HT-29 (cell line): ENCODE measurements around the gene MTHFD1L. TPM values are rescaled to one million over a fixed set of nuclear protein-coding genes. Genes with fewer than 3 reads are reported as not detected.
A peak's percentile ranks its signal among the peaks of the same experiment; 100 is the strongest.
"Not testable (repeated sequence)": the region's sequence is repeated elsewhere in the genome, so short reads cannot be mapped to it uniquely, and the experiment has no call there.

Source experiments
- DNase-seq: peaks from one replicate; pipeline ENCODE4 v3.0.0-alpha.2; 2015; ENCODE audit warnings: low spot score
- total RNA-seq: library from RNA; depleted of rRNA; stranded (reverse); fragments of >200 nt; shearing (Covaris generic); gene quantifications from 2 replicates; pipeline ENCODE4 v1.2.3, GENCODE V29; 2014

The MTHFD1L gene
- total RNA-seq, 1 experiment from 2014 or later: 14.7 TPM

DNA sequence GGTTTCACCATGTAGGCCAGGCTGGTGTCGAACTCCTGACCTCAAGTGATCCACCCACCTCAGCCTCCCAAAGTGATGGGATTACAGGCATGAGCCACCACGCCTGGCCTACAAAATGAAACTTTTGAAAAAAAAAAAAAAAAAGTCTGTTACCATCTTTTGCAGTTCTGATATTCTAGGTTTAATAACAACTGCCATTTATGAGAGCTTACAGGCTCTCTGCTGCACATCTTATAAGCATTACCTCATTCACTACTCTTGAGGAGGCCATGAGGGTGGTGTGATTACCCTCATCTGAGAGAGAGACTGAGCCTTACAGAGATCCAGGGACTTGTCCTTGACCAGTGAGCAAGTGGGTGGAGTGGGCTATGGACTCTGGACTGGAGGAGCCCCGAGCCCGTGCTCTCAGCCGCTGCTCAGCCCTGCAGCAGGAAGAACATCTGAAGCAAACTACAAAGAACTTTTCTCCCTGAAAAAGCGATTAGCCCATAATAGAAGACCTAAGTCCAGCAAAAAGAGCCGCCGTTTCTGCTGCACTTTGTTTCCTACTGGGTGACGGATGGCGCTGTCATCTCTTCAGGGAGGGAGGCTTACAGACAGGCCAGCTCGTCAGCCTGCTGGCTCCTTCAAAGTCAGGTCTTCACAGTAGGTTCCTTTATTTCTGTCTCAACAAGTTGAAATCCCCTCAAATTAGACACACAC is 254.5 kb downstream of the MTHFD1L start:
- DNase-seq: peak; percentile 23

DNA sequence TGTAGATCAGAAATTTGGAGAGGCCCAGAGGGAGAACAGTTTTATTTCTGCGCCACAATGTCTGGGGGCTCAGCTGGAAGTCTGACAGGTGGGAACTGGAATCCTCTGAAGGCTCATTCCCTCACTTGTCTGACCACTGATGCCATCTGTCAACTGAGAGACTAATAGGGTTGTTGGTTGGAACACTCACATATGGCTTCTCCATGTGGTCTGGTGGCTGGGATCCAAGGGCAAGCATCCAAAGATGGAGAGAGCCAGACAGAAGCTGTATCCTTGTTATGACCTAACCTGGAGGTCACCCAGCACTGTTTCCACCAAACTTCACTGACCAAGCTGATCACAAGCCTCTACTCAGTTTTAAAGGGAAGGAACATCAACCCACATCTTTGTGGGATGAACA is 256.4 kb downstream of the MTHFD1L start:
- DNase-seq: no peak

- DNase-seq: not testable (repeated sequence)
Observed at GRCh38 chr6:151123641-151124040, 258.1 kb downstream of the MTHFD1L start.

- DNase-seq: peak; percentile 54
Observed at GRCh38 chr6:151125242-151125641, 259.7 kb downstream of the MTHFD1L start.

- peak; percentile 58 for DNase-seq
Observed at GRCh38 chr6:151125651-151126416, 260.3 kb downstream of the MTHFD1L start.

DNA sequence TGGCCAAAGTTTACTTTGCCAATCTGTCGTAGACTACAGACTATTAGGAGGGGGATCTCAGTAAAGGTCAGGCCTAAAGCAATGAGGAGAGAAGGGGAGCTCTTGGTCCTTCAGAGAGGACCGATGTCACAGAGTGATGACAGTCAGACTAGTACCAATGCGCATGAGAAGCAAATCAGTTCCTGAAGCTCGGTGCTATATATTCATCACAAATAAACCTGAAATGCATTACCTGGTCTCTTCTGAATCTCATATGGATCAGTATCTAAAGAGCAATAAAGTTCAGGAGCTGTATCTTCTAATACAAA is 260.9 kb downstream of the MTHFD1L start:
- DNase-seq: not testable (repeated sequence)

- DNase-seq: not testable (repeated sequence)
Observed at GRCh38 chr6:151127133-151127798, 261.8 kb downstream of the MTHFD1L start.

DNA sequence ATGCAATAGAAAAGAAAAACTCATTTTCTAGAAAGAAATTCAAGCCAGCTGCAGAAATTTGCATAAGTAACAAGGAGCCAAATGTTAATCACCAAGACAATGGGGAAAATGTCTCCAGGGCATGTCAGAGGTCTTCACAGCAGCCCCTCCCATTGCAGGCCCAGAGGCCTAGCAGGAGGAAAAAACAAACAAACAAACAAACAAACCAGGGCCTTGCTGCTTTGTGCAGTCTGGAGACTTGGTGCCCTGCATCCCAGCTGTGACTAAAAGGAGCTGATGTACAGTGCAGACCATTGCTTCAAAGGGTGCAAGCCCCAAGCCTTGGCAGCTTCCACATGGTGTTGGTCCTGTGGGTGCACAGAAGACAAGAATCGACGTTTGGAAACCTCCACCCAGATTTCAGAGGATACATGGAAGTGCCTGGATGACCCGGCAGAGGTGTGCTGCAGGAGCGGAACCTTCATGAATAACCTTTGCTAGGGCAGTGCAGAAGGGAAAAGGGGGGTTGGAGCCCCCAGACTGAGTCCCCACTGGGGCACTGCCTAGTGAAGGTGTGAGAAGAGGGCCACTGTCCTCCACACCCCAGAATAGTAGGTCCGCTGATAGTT is 263.4 kb downstream of the MTHFD1L start:
- DNase-seq: no peak

DNA sequence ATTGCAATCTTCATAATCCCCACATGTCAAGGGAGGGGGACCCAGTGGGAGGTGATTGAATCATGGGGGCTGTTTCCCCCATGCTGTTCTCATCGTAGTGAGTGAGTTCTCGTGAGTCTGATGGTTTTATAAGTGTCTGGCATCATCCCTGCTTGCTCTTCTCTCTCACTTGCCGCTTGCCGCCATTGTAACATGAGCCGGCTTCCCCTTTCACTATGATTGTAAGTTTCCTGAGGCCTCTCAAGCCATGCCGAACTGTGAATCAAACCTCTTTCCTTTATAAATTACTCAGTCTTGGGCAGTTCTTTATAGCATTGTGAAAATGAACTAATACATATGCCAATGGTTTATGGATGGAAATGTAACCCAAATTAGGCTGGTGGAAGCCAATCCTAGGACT is 264.8 kb downstream of the MTHFD1L start:
- DNase-seq: no peak

GRCh38 chr6:151131324-151132007 is 266.0 kb downstream of the MTHFD1L start:
- DNase-seq: no peak

GRCh38 chr6:151136141-151136755 is 270.7 kb downstream of the MTHFD1L start:
- DNase-seq: peak; percentile 43

DNA sequence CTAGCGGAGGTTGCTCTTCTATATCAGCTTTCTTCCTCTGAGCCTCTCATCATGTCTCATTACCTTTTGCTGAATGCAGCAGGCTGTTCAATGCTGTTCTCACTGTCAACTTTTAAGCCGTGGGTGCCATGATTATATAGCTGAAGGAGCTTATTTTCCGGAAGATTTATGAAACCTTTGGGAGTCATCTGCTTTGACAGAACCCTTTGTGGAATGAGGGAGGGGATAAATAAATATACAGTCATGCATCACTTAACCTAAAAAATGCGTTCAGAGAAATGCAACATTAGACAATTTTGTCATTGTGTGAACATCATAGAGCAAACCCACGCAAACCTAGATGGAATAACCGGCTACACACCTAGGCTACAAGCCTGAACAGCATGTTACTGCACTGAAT is 272.0 kb downstream of the MTHFD1L start:
- DNase-seq: no peak

- no peak for DNase-seq
Observed at GRCh38 chr6:151139524-151139923, 274.0 kb downstream of the MTHFD1L start.

GRCh38 chr6:151140767-151141166 is 275.3 kb downstream of the MTHFD1L start:
- DNase-seq: no peak

- DNase-seq: no peak
Observed at GRCh38 chr6:151141685-151142084, 276.2 kb downstream of the MTHFD1L start.

- DNase-seq: no peak
Observed at GRCh38 chr6:151142676-151143075, 277.2 kb downstream of the MTHFD1L start.

- DNase-seq: no peak
Observed at GRCh38 chr6:151143337-151143736, 277.8 kb downstream of the MTHFD1L start.

GRCh38 chr6:151143806-151144205 is 278.3 kb downstream of the MTHFD1L start:
- no peak for DNase-seq

DNA sequence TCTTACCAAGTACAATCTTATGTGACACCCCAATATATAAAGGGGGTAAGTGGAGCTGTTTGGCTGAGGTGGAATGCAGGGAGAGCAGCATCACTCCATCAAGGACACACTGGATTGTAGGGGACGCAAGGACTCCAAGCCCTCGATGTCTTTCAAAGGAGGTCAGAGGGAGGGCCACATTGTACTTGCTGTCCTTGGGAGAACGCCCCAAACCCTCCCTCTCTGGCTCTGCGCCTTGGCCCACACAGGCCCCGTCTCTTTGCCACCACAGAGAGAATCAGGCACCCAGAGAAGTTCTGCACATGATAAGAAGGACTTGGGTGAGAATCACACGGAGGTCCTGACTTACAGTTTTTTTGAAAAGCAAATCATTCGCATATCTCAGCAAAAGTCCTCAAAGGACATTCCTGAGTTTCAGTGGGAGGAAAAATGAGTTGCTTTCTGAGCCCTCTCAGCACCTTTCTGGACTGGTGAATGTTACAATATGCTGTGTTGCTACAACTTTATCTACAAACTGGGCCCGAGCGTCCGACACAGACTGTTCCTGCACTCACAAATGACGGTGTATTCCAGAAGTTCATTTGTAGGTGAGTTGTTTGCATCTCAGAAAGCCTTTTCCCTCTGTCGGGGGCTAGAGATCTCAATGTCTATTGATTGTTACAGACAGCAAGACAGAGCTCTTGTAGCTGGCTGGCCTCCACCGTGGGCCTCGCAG is 281.8 kb downstream of the MTHFD1L start:
- no peak for DNase-seq

DNA sequence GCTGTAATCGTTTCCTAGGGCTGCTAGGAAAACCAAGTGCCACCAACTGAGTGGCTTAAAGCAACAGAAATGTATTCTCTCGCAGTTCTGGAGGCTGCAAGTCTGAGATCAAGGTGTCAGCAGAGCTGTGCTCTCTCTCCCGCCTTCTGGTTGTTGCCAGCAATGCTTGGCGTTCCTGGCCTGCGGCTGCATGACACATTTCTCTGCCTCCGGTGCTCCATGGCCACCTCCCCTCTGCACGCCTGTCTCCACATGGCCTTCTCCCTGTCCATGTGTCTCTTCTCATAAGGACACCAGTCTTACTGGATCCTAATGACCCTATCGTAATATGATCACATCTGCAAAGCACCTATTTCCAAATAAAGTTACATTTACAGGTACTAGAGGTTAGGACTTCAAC is 282.6 kb downstream of the MTHFD1L start:
- DNase-seq: no peak

GRCh38 chr6:151149793-151150192 is 284.3 kb downstream of the MTHFD1L start:
- DNase-seq: no peak
